SK-N-SH (cell line): Measurements from ENCODE around the gene TMEM256.

Experiments used
- NRF1 ChIP-seq: IDR thresholded peaks from 2 replicates; pipeline ENCODE4 v1.6.1; 2012; ENCODE audit warnings: low read depth, mild to moderate bottlenecking, low read length
- RAD21 ChIP-seq: IDR thresholded peaks from 2 replicates; pipeline ENCODE4 v1.6.1; 2012; ENCODE audit warnings: mild to moderate bottlenecking, low read length
- RFX5 ChIP-seq: IDR thresholded peaks from 2 replicates; pipeline ENCODE4 v1.6.1; 2012; ENCODE audit warnings: mild to moderate bottlenecking, improper control_type of control experiment, low read length
- SIN3A ChIP-seq: IDR thresholded peaks from 2 replicates; pipeline ENCODE4 v1.6.1; 2012; ENCODE audit warnings: low read depth, mild to moderate bottlenecking, low read length, moderate library complexity, borderline replicate concordance
- TF ChIP-seq, protein P1 (sequence below): fragments of 200-600 bp; sonication (generic); IDR thresholded peaks from 2 replicates; pipeline ENCODE4 v1.6.1; 2017; ENCODE audit warnings: antibody characterized with exemption, mild to moderate bottlenecking, moderate library complexity

DNA sequence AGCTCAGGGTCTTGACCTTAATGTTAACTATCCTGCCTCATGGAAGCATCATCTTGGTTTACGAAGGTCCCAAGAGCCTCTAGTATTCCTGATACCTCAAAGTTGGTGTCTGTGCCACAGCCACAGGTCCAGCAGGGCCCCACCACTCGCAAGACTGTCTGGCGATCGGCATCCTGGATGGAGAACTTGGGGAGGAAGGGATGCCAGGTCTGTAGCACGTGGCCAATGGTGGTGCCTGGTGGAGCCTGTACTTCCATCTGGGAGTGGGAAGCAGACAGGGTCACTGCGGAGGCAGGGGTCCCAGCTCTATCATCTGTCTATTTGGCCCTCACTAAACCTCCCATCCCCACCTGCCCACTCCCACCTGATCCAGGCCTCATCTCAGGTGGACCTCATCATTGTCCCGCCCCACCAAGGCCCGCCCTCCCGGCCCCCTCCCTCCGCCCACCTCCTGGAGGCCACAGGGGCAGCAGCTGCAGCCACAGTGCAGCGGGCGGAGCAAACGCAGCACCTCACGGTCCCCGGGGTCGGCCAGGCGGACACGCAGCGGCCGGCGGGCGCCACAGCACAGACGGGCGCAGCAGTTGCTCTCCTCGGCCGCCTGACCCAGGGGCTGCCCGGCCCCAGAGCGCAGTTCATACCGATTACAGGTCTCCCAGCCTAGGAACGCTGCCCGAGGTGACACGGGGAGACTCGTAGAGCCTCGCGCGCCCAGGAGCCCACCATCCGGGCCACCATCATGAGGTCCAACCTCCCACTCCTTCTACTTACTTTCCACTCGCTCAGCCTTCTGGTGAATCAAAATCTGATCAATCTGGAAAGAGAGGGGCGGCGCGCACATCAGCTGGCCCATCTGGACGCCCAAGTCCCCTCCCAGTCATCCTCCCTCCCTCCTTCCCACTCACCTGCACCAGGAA lies 10.9 kb downstream of the TMEM256 start:
- TF ChIP-seq, protein P1, sequence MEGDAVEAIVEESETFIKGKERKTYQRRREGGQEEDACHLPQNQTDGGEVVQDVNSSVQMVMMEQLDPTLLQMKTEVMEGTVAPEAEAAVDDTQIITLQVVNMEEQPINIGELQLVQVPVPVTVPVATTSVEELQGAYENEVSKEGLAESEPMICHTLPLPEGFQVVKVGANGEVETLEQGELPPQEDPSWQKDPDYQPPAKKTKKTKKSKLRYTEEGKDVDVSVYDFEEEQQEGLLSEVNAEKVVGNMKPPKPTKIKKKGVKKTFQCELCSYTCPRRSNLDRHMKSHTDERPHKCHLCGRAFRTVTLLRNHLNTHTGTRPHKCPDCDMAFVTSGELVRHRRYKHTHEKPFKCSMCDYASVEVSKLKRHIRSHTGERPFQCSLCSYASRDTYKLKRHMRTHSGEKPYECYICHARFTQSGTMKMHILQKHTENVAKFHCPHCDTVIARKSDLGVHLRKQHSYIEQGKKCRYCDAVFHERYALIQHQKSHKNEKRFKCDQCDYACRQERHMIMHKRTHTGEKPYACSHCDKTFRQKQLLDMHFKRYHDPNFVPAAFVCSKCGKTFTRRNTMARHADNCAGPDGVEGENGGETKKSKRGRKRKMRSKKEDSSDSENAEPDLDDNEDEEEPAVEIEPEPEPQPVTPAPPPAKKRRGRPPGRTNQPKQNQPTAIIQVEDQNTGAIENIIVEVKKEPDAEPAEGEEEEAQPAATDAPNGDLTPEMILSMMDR: no peak
- TF ChIP-seq RAD21 (no peak), SIN3A (no peak), NRF1 (no peak), RFX5 (no peak)
